ENCODE data around the gene C12orf42. TPM values are rescaled to one million over a fixed set of nuclear protein-coding genes. Genes with fewer than 3 reads are reported as not detected.
"Not testable (repeated sequence)": the region's sequence is repeated elsewhere in the genome, so short reads cannot be mapped to it uniquely, and the experiment has no call there.

Gene C12orf42
- total RNA-seq, 1 donor from 2014 or later = not detected

DNA sequence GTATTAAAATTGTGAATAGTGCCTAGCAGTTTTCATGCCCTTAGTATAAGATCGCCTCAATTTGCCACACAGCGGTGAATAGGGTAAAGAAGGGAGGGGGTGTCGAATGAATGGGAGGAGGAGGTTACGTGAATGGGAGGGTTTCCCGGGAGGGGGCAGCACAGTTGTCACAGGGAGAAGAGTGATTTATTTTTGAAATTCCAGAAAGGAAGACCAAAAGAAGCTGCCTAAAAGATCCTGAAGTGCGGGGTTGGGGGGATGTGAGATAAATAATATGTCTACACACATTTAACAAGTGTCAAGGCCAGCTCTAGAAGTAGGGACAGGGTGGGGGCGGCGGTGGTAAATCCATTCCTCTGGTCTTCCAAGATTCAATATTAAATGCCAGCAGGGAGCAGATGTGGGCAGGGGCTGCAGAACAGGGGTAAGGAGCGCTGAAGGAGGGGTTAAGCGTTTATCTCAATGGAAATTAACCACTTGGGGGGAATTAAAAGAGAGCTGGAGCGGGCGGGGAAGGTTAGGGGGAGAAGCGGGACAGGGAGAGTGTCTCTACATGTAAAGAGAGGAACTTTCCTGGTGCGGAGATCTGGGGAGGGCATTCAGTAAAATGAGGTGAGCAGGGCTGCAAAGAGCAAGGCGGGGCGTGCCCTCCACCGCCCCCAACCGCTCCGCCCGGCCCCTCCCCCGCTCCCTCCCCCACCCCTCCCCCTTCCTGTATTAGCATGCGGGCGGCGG lies 867 bp downstream of the C12orf42 start:
- DNase-seq = no peak

DNA sequence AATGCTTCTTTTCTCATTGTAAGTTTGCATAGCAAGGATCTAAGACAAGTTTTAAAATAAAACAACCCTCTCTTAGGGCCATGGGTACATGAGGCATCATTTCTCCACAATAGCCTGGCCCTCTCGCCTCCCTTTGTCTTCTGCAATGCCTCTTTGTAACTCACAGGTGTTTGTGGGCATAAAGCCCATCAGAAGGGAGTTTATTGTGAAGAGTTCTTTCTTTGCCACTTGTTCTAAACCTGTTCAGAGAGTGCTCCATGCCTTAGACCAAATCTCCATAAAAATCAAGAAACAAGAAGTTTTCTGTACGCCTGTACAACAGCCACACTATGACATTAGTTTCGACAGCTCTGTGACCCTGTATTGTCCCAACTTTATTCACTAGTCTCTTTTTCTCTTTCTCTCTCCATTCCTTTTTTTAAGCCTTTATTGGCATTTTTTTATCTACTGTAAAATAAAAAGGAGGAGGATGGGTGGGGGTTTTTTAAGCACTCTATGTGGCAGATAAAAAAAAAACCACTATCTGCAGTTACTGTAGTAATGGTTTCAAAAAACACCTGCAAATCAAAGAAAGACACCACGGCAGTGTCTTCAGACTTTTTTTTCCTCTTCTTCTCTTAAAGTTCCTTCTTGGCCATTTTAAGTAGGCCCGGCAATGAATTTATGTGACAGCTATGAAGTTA lies 1.6 kb downstream of the C12orf42 start:
- no peak for DNase-seq

DNA sequence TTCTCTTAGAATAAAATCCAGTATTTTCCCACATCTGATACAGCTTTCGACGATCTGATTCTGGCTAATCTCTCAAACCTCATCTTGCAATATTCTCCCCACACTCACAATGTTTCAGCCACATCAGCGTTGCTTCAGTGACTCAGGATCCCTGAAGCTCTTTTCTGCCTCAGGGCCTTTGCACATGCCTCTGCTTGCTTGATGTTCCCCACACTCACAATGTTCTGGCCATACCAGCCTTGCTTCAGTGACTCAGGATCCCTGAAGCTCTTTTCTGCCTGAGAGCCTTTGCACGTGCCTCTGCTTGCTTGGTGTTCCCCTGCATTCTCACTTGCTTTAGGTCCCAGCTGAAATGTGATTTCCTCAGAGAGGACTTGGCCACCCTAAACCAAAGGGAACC lies 2.6 kb downstream of the C12orf42 start:
- DNase-seq = no peak

DNA sequence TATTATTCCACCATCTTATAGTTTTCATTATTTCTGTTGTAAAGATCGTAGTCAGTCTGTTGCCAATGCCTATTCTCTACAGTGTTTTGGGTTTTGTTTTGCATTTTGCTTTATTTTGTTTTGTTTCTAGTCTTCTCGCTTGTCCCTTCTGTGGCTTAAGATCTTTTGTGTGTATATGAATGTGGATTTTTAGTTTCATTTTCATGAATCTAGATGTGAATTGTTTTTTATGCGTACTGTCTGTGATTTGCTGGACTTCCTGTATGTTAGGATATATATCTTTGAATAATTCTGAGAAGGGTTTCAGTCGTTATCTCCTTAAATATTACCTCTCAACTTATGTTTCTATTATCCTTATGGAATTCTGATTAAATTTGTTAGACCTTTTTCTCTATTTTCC lies 13.4 kb downstream of the C12orf42 start:
- DNase-seq = no peak

DNA sequence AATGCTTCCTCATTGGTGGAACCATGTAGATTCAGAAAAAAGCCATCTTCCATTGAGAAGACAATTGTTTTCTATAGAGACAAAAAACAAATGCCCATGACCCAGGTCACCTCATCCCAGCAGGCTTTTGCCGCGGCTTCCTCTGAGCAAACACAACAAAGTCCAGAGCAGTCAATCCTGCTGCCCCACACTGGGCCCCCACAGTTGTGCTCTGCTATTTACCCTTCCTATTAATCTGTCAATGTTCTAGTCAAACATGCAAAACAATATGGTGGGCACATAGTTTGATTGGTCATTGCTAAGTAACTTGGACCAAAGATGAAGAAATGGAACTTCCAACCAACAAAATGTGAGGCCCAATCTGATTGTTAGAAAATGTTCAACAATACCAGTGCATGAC lies 20.7 kb downstream of the C12orf42 start:
- no peak for DNase-seq

DNA sequence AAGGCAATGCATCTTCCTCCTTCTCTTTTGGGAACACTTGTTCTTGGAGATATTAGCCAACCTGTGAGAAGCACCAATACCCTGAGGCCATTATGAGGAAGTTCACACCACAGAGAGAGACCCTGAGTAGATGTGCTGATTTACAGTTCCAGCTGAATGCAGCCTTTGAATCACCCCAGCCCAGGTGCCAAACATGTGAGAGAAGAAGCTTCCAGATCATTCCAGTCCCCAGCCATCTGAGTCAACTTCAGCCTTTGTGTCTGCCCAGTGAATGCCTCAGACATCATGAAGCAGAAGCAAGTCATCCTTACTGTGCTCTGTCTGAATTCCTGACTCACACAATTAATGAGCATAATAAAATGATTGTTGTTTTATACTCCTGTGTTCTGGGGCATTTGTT lies 25.1 kb downstream of the C12orf42 start:
- DNase-seq = no peak

DNA sequence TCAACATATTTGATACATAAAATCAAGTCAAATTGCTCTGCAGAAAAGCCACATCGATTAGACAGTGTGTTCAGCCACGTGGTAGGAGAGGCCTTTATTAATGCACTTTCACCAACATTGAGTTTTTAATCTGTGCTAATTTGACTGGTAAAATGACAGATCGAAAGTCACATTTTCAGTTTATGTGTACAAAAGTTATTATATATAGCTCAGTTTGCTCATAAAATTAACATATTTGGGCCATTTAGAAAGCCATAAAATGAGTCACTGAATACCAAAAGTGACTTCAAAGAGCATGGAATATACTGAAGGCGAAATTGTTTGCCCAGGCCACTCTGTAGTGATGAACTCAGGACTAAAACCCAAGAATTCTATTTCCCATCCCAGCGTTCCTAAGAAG lies 26.0 kb downstream of the C12orf42 start:
- no peak for DNase-seq

DNA sequence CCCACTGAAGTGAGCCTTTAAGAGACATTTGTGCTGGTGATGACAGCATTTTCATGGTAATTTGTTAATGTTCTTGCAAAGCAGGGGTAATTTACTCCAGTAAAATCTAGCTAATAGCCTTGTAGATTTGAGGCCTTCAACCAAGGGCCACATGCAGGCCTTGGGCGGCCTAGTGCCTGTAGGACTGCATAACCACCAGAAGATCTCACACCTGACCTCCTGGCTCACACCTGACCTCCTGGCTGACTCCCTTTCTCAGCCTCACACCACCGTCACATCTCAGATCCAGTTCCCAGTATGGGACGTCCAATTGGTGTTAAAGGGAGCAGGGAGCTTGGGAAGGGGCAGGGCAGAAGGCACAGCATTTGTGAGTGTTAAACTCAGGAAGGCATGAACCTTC lies 26.9 kb downstream of the C12orf42 start:
- no peak for DNase-seq

DNA sequence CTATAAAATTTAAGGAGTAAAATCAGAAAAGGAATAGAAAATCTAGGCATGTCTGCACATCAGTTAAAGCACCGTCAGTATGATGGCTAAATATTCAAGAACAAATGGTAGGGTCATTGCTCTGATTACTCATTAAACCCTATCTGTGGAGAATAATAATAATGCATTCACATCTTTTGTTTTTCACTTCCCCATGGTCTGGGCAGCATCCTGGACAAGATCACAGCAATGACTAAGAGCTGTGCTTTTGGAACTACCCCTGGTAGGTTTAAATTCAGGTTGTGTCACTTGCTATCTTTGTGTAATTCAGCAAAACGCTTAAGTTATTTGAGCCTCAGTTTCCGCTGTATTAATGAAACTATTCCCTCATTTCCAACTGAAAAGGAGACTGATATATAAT lies 33.1 kb downstream of the C12orf42 start:
- DNase-seq = no peak

DNA sequence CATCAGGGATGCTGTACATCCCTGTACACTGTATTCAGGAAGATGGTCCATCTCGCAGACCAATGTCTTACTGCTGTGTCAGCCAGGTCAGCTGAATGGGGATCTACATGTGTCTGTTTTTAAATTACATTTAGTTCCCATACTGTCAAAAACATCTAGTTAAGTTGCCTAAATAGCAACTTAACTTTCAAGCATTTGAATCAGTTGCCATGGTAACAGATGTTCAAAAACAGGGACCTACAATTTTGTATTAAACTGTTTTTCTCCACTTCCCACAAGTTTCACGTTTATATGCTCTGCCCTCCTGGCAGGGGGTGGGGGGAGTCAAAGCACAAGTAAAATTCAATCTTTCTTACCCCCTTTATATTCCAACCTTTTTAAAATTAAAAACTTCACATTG lies 38.3 kb downstream of the C12orf42 start:
- DNase-seq = no peak

DNA sequence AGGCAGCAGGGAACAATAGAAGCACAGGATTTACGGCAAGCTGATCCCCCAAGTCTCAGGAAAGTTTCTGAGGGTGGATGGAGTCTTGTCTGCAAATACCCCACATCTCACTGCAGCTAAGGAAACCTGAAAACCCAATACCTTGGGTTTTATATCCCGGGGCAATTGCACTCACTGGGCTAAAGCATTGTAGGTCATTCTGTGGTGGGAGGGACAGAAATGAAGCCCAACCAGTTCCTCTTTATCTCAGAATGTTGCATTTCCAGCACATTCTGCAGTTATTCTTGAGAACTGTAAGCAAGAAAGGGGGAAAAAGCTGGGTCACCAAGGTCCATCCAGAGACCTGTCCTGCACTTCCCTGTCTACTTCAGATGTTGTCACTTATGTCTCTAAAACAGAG lies 39.8 kb downstream of the C12orf42 start:
- DNase-seq = no peak

DNA sequence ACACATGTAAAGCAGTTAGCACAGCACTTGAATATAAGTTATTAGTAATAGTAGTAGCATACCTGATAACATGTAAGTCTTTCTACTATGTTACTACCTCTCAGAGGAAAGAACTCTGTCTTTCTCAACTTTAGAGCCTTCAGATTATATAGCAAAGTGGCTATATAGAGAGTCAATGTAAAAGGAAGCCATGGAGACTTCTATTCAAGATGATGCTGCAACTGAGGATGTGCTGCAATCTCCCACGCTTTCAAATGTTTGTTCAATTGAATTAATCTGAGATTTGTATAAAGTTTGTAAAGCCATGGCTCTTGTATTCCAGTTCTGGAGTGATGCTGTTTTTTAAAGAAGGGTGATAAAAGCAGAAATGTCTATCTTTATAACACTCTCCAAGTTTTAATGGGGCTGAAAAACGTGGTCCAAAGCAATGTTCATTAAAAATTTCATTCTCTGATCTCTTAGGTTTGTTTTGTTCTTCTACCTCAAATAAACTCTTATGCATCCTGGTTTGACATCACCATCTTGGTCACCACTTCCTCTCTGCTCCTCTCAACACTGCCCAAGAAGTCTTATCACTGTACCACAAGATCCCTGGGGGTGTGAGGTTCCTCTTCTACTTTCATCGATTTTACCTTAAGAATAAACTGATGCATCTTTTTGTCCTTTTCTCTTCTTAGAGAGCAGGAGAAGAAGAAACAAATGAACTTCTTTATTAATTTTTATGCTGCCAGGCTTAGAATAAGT lies 40.6 kb downstream of the C12orf42 start:
- no peak for DNase-seq

DNA sequence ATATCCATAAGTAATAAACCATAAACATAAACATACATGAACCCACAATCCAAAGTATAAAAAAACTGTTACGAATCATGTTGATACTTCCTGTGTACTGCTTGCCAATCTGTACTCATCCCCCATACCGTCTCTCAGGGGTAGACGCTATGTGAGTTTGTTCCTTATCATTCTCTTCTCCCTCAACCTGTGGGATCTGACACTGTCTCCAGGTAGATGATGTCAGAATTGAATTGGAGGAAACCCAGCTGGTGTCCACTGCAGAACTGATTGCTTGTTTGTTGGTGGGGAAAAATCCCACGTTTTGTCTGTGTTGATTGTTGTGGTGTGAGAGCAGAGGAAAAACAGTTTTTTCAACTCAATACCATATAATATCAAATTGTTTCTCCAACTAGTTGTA lies 50.8 kb downstream of the C12orf42 start:
- DNase-seq = no peak

DNA sequence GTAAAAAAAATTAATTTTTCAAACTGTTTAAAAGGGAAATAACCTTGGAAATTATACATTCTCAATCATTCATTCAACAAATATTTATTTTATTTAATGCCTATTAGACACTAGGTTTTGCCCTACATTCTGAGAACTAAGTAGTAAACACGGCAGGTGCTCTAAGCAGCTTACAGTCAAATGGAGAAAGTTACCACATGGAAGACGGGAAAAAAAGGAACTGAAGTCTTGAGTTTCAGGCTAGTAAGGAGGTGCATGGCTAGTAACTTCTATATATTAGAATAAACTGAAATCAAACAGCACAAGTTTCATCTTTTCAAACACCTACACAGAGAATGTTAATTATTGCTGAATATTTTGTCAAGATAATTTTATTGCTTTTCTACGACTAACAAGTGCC lies 52.9 kb downstream of the C12orf42 start:
- DNase-seq = no peak

DNA sequence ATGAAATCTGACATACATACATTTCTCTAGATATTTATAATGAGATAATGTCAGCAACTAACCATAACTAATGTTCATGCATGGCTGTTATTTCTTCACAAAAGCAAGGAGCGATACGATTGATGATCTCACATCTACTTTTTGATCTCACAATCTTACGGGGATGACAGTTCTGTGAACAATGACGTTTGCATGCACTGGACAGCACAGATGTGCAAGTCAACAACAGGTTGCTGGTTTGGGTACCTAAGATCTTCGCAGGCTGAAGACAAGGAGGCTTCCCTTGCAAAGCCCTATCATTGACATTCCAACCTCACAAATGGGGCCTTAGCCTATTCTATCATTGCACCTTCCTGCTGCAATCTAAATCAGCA lies 53.6 kb downstream of the C12orf42 start:
- no peak for DNase-seq

DNA sequence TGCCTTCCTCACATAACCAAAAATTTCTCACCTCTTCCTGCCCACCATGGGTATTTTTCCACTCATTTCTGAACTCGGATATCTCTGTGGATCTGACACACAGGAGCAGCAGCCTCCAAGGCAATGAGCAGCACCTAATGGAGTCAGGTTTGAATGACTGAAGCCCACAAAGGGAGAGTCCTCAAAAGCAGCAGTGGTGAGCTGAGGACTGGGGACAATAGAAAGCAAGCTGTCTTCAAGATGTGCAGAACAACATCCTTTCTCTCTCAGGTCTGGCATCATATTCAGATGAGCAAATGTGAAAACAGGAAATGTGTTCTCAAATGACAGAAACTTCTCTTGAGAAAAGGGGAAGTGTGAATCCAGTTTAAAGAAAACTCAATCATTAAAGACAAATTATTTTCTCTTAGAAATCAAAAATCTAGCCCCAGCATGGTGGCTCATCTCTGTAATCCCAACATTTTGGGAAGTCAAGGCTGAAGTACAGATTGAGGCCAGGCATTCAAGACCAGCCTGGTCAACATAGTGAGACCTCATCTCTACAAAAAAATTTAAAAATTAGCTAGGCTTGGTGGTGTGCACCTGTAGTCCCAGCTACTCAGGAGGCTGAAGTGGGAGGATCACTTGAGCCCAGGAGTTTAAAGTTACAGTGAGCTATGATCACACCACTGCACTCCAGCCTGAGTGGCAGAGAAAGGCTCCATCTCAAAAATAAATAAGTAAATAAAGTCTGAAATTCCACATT lies 54.2 kb downstream of the C12orf42 start:
- no peak for DNase-seq

DNA sequence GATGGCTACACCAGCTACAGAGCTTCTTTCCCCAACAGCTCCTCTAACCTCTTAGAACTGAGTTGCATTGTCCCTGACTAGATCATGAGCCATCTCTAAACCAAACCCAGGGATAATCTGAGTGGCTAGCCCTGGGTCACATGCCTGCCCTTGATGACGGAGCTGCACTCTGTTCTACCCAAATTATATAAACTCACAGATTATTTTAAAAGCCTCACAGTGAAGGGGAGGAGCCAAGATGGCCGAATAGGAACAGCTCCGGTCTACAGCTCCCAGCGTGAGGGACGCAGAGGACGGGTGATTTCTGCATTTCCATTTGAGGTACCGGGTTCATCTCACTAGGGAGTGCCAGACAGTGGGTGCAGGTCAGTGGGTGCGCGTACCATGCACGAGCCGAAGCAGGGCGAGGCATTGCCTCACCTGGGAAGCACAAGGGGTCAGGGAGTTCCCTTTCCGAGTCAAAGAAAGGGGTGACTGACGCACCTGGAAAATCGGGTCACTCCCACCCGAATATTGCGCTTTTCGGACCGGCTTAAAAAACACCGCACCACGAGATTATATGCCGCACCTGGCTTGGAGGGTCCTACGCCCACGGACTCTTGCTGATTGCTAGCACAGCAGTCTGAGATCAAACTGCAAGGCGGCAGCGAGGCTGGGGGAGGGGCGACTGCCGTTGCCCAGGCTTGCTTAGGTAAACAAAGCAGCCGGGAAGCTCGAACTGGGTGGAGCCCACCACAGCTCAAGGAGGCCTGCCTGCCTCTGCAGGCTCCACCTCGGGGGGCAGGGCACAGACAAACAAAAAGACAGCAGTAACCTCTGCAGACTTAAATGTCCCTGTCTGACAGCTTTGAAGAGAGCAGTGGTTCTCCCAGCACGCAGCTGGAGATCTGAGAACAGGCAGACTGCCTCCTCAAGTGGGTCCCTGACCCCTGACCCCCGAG lies 61.3 kb downstream of the C12orf42 start:
- not testable (repeated sequence) for DNase-seq

DNA sequence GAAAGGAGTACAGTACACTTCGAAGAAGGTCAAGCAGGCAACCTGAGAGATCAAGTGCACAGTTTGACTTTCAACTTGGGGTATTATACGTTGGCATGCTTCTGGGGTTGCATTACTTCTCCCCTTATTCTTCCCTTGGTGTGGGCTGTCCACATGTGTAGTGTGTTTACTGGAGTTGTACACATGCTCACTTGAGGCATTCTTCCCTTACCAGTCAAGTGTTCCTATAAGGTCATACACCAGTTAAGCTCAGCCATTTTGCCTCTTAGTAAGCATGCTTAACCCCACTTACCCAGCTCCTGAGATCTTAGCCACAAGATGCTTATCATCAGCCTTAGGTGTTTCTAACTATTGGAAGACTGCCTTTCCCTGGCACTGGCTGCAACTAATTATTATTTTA lies 63.8 kb downstream of the C12orf42 start:
- DNase-seq = no peak

DNA sequence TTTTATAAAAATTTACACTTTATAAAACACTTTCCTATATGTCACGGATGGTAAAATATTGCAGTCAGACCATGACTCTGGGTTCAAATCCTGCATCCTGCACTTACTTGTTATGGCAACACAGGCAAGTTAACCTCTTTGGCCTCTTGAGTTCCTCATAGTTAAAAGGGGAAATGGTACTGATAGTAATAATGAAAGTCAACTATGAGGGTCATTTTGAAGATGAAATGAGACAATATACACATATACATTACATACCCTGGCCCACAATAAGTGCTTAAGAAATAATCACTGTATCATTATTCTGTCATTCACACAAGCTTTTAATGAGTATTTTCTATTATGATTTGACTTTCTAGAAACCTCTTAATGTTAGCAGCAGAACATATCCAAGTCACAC lies 64.4 kb downstream of the C12orf42 start:
- no peak for DNase-seq

DNA sequence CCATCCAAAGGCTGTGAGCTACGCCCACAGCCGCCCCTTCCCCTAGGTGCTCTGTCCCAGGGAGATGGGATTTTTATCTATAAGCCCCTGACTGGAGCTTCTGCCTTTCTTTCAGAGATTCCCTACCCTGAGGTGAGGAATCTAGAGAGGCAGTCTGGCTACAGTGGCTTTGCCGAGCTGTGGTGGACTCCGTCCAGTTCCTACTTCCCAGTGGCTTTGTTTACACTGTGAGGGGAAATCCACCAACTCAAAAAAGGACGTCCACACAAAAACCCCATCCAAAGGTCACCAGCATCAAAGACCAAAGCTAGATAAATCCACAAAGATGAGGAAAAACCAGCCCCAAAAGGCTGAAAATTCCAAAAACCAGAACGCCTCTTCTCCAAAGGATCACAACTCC lies 70.1 kb downstream of the C12orf42 start:
- DNase-seq = not testable (repeated sequence)

DNA sequence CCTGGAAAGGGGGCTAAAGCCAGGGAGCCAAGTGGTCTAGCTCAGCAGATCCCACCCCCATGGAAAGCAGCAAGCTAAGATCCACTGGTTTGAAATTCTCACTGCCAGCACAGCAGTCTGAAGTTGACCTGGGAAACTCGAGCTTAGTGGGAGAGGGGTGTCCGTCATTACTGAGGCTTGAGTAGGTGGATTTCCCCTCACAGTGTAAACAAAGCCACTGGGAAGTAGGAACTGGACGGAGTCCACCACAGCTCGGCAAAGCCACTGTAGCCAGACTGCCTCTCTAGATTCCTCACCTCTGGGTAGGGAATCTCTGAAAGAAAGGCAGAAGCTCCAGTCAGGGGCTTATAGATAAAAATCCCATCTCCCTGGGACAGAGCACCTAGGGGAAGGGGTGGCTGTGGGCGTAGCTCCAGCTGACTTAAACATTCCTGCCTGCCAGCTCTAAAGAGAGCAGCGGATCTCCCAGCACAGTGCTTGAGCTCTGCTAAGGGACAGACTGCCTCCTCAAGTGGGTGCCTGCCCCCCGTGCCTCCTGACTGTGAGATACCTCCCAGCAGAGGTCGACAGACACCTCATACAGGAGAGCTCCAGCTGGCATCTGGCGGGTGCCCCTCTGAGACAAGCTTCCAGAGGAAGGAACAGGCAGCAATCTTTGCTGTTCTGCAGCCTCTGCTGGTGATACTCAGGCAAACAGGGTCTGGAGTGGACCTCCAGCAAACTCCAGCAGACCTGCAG lies 70.8 kb downstream of the C12orf42 start:
- not testable (repeated sequence) for DNase-seq
